Measurements from ENCODE around the gene C17orf50.
A peak's percentile ranks its signal among the peaks of the same experiment; 100 is the strongest.

Gene C17orf50

DNA sequence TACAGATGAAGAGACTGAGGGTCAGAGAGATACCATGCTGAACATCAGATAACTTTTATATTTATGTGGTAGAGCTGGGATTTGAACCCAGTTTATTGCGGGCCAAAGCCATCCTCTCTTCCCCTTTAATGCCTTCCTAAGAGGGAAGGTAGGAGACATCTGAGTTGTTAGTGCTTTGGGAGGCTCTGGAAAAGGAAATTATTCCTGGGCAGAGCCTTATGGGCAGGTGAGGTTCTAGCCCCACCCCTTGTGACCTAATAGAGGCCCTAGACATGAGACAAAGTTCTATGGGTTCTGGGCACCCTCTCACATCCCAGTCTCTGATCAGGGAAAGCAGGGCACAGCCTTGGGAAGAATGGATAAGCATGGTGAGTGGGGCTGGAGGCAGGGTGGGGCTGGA lies at the start of gene C17orf50:
C17orf50 (plus strand) TSS at position 301 of the 400 bp plus-strand sequence; CDS start at position 356, 55 bp downstream.
- DNase-seq = no peak

DNA sequence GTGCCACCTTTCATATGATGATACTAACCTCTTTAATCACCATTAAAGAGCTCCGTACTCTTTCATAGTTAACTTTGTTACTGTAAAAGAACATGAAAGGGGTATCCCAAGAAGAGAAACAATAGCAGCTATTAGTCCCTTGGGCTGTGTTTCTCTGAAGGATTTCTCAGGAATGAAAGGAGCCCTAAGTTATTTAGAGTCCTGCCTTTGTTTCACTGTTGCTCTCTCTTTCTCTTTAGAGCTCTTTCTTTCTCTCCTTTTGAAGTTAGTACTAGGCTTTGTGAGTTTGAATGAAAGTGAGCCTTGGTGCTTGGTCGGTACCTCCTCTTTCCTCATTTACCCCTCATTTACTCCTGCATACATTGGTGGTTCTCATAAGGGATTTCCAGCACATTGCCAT lies 49.7 kb upstream of the C17orf50 start:
- DNase-seq = no peak

- peak; percentile 48 for DNase-seq
Measured at GRCh38 chr17:35713069-35713728, 47.5 kb upstream of the C17orf50 start.

- no peak for DNase-seq
Measured at GRCh38 chr17:35714988-35715387, 45.7 kb upstream of the C17orf50 start.

DNA sequence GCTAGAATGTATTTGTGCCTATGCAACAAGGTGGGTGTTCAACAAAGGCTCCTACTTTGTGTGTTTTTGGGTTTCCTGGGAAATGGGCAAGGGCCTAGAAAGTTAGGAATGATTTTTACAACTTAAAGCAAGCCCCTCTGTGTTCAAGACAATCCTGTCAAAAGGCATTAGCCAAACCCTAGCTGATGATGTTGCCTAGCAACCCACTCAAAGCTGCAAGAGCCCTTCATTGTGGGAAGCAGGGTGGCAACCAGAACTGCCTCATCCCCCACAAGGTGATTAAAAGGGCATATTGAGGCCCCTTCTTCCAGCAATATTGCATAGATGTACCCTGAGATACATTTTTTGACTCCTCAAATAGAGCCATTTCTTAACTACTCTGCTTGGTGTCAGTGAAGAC lies 45.3 kb upstream of the C17orf50 start:
- no peak for DNase-seq

- no peak for DNase-seq
Measured at GRCh38 chr17:35716173-35716572, 44.5 kb upstream of the C17orf50 start.

DNA sequence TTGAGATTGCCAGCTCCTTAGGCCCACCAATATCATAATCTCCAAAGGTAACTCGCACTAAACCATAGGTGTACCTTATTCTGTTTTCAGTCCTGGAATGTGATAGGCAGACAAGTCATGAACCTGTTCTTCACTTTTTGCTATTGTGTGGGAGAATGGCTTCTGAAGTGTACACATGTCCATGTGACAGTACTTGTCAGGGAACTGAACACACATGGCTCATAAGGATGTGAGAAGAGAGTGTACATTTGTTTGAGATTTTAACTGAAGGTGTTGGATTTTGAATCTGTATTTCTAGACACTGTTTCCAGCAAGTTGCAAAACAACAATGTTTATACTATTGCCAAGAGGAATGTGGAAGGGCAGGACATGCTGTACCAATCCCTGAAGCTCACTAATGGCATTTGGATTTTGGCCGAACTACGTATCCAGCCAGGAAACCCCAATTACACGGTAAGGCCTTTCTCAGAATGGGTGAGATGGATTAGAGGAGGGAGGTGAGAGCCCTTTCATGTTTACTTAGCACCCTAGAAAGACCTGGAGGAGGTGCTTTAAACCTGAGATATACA lies 43.7 kb upstream of the C17orf50 start:
- no peak for DNase-seq

- DNase-seq = no peak
Measured at GRCh38 chr17:35717475-35717874, 43.2 kb upstream of the C17orf50 start.

DNA sequence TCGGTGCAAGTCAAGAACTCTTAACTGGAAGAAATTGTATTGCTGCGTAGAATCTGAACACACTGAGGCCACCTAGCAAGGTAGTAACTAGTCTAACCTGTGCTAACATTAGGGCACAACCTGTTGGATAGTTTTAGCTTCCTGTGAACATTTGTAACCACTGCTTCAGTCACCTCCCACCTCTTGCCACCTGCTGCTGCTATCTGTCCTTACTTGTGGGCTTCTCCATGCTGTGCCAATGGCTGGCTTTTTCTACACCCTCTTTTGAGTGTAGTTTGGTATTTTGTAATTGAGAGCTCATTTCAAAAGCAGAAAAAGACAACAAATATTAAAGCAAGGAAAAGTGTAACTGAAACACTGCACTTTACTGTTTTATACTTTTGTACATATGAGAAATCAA lies 37.0 kb upstream of the C17orf50 start:
- no peak for DNase-seq

DNA sequence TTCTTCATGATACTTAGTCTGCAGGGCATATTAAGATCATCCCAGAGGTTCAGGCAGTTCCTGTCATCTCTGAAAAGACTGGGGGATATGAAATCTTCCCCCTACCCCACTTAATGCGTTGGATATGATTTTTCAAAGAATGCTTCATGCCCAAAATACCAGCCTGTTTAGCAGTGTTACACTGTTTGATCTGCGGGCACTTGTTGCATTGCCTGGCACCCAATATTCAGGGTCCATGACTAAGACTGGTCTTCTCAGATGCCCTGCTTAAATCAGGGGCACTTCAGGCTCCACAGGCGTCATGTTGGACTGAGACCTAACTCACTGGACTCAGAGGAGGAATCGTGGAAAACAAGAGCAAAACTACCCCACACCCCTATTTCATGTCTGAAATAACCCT lies 35.6 kb upstream of the C17orf50 start:
- DNase-seq = no peak

- DNase-seq = no peak
Measured at GRCh38 chr17:35725802-35726126, 34.9 kb upstream of the C17orf50 start.

DNA sequence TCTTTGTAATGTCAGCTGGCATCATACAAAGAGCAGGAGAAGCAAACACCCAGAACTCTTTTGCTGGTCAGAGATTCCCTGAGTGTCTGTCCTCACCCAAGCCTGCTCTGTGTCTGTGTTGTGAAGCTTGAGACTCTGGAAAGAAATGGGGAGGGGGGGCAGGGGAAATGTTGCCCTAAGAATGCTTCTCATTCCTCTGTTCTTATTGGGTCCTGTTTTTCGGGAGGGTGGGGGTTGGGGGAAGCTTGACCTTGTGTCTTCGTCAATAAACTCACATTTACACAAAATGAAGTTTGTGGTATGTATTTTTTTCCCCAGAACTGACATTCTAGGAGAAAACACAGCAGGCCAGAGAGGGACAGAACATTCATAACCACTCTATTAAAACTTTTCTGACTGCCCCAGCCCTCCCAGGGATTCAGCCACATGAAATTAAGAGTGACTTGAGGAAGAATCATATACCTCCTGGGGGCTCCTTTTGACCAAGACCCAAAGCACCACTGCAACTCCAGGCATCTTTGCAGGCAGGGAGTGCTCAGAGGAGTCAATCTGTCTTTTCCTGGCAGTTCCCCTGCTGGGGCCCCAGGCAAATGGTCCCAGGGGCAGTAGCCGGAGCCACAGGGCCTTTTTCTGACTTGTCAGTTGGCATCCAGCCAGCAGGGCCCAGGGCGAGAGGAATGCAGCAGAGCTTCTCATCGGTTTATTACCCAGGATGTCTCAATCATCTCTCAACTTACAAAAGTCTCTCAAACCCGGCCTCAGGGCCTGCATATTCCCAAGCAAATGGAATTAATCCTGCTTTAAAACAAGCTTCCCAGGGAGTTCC lies 34.3 kb upstream of the C17orf50 start:
- DNase-seq = no peak

DNA sequence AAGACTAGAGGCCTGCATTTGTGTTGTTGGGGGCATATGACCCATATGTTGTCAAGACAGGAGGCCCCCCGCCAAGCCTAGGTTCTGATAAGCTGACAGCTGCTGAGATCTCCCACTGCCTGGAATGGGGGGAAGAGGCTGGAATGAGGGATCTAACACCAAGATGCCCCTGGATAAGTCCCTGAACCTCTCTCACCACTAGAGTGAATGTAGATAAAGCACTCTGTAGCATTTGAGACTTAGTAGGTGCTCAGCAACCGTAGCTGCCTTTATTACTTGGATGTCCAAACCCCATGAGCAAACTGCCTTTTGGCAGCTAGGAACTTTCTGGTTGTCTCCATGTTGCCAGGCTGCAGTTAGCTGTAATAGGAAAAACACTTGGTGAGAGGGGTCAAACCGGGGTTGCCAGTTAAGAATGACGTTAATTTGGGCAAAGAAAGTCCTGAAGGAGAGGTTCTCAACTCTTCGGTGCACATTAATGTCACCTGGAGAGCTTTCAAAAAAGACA lies 33.7 kb upstream of the C17orf50 start:
- DNase-seq = no peak

DNA sequence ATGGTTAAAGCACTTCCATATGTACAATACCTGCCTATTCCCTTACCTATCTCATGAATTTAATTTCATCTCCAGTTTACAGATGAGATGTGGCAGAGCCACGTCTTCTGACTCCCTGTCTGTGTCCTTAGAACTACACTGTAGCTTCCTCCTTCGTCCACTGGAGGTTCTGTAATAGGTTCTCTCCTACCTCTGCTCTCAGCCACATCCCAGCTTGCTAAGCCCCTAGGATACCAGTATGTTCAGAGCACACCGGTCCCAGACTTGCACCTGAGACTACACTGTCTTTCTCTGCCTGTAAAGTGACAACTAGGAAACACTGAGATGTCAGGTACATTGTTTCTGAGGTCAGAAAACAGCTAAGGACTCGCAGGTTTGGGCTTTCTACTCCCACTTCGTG lies 33.1 kb upstream of the C17orf50 start:
- DNase-seq = no peak

GRCh38 chr17:35728551-35728950 lies 32.1 kb upstream of the C17orf50 start:
- no peak for DNase-seq

DNA sequence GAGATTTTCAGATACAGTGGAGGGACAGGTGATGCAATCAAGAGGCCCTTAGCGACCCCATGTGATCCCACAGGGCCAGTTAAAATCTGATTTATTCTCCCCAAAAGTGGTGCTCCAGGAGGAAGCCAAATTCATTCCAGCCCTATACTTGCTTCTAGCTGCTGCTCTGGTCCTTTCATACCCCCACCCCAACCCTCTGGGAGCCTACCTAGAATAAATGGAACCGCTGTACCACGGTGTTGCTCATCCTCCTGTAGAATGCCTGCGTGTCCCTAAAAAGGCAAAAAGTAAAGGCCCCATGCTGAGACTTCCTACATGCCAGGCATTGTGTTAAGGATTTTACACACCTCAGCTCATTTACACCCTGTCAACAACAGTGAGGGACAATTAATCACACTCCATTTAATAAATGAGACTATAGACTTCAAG lies 31.3 kb upstream of the C17orf50 start:
- DNase-seq = no peak

DNA sequence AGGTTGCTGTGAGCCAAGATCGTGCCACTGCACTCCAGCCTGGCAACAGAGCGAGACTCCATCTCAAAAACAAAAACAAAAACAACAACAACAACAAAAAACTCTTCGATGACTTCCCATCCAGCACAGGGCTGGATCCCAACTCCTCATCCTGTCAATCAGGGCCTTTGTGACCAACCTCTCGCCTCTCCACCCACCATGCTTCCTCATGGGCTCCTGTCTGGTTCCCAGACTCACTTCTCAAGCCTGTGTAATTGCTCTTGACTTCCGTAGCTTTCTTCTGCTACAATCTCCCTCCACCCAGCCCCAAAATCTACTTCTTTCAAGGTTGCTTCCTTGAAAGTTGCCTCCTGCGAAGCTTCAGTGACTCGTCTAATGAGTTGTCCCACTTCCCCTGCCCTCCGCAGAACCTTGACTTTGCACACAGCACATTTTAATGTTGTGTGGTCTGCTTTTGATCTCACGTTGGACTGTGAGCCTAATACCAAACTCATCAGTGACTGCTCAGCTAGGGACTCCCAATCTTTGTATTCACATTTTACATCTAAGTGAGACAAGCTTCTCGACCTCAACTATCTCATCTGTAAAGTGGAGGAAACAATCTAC lies 30.2 kb upstream of the C17orf50 start:
- DNase-seq = peak; percentile 13

- DNase-seq = peak; percentile 59
Measured at GRCh38 chr17:35731239-35731916, 29.3 kb upstream of the C17orf50 start, which contains the start of gene RASL10B. TSS of gene RASL10B (plus strand) at chr17:35731639. CDS start at chr17:35735185, 3,546 bp downstream.

DNA sequence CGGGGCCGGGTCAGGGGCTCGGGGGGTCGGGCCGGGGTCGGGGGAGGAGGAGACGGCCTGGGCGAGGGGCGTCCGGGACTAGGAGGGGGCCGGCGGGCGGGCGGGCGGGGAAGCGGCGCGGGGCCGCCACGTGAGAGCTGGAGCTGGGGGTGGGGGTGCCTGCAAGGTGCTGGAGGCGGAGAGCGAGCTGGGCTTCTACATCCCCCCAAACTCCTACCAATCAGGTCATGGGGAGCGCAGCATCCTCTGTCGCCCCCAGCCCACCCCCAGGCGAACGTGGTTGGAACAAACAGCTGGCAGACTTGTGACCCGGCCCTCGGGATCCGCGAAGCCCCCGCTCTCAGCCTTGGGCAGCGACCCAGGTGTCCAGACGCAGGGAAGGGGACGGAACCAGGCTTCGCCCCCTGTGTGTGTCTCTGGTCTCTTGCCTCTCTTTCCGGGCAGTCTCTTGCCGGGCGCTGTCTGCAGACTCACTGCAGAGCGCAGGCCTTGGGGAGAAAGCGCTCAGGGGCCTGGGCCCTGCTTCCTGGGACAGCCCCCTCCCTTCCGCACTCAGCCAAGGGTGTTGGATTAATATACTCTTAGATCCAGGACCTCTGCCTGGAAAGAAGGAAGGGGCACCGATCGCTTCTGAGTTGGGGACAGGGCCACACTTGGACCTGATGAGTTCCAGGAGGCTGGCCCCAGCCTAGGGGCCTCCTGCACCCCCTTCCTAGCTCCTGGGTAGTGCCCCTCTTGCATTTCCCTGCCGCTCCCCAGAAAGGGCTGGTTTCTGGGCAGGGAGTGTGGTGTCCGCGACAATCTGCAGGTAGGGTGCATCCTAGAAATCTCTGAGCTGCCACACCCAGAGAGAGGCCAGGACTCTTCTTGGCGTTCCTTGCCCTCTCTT lies 28.5 kb upstream of the C17orf50 start:
- DNase-seq = no peak

DNA sequence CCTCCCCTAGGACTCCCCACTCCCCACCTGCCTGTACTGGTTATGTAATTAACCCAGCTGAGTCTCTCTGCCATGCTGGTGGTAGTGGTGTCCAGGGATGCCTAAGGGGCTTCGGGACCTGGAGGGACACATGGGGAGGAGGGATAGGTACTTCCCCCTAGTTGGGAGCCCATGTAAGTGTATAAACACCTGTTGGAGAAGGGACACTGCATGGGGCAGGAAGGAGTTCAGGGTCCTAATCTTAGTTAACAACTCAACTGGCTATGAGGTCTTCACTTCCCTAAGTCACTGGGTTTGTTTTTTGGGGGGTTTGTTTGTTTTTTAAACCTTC lies 27.9 kb upstream of the C17orf50 start:
- no peak for DNase-seq

DNA sequence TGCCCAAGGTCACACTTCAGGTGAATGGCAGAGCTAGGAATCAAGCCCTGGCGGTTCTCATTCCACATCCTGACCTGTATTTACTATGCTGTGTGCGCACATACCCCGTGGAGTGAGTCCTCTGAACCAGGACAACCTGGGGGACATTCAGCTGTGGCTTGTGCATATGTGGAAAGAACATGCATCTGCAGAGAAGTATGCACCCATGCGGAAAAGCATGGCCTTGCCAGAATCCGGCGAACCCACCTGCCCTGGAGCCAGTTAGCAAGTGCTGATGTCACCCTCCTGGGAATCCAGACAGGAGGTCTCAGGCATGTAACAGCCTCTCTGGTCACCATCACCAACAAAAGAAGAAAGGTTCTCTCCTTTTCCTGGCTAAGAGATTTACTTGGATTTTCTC lies 27.3 kb upstream of the C17orf50 start:
- DNase-seq = no peak

DNA sequence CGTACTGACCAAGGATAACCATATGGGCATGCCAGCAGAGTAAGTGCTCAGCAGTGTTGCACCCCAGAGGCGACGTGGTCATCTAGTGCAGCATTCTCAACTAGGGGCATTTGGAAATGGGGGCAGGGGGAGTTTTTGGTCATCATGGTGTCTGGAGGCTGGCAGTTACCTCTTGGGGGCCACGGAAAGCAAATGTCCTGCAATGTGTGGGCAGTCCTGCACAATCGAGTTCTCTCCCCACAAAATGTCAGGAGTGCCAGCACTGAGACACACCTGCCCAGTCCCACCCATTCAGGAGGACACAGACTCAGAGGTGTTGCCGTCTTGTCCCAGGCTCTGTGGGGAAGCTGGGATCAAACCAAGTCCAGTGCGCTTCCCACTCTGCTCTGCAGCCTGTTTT lies 26.3 kb upstream of the C17orf50 start:
- DNase-seq = no peak
